GM21737 (cell line): ENCODE data around the gene VWA8.
"Not testable (repeated sequence)": the region's sequence is repeated elsewhere in the genome, so short reads cannot be mapped to it uniquely, and the experiment has no call there.

Source experiments
- ATAC-seq: cut with Tn5 transposase; IDR thresholded peaks from one replicate; pipeline ENCODE4 v1.9.1; 2021; ENCODE audit warnings: mild to moderate bottlenecking, moderate library complexity; ENCODE audit not compliant: unreplicated experiment

VWA8 gene

DNA sequence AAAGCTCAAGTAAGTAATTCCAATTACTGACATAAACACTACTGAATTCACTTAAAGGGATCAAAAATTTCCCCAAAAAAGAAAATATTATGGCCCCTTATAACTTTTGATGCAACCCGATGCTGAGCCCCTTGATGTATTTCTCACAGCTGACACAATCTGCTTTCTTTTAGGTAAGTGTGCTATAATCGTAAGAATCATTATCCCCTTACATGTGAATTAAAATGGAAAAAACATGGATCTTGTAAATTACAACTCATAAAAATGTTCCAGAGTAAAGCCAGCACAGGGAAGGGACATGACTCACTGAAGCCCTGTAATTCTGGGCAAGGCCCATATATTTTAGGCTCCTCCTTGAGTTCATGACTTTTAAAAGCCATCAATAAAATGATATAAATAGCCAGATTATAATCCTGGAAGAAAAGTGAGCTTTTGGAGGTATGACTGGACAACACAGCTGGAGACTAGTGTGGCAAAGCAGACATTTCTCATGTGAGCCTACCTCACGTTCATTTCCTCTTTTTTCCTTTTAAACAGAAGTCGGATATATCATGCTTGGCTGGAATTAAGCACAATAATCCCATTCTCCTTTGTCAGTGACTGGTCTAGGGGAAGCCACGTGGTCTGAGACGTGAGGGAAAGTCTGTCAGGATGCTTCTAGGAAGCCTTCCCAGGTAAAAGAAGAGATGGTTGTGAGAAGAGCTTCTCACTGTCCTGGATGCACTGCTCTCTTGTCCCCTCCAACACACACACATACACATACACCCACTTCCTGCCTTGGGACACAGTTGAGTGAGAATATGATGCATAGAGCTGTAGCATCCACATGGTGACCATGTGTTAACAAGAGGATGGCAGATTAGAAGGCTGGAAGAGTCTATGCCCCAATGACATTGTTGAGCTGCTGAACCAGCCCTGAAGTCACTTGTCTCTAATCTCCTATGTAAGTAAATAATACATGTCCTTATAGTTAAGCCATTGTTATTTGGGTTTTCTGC is 338.2 kb downstream of the VWA8 start:
- no peak for ATAC-seq

DNA sequence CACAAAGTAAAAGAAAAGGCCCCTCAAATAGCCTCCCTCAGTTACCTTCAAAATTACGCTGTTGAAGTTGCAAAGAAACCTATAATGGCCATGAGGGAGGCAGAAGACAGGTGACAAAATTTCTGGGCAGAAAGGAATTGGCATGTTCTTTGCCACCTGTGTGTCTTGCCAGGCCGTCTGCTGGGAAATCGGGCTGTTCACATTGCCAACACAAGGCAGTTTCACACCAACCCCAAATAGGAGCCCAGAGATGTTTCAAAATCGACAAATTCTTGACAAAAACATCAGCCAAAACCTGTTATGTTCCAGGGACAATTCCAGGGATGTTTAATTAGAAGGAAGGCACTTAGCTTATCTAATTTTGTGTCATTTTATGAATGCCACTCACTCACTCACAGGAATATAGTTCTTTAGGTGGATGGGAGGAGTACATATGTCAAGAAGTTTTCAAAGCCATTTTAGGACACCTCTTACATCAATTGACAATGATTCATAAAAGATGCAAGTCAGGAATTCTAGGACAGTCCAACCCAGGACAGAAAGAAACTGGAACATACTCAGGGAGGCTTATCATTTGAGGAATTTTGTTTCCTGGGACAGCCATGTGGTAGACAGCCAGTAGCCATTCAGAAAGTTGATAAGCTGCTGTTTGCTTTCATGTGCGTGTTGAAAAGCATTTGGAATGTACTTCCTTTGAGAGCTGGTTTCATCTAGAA is 339.0 kb downstream of the VWA8 start:
- no peak for ATAC-seq

DNA sequence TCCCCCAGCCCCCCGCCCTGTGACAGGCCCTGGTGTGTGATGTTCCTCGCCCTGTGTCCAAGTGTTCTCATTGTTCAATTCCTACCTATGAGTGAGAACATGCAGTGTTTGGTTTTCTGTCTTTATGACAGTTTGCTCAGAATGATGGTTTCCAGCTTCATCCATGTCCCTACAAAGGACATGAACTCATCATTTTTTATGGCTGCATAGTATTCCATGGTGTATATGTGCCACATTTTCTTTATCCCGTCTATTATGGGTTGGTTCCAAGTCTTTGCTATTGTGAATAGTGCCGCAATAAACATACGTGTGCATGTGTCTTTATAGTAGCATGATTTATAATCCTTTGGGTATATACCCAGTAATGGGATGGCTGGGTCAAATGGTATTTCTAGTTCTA is 343.3 kb downstream of the VWA8 start:
- not testable (repeated sequence) for ATAC-seq

DNA sequence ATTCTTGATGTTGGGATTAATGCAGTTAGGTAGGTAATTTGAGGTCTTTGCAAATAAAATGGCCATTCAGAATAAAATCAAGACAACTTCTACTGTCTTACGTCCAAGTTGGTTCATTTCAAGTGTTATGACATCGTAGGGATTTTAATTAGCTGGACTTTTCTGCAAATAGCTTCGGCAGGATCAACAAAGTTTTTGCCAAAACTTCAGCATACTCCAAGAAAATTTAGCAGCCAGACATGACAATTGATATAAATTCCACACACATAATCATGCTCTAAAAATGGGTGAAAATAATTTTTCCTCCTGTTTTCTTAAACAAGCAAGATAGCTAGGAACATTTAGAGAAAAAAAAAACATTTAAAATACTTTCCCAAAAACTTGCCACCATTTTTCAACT is 344.8 kb downstream of the VWA8 start:
- no peak for ATAC-seq

DNA sequence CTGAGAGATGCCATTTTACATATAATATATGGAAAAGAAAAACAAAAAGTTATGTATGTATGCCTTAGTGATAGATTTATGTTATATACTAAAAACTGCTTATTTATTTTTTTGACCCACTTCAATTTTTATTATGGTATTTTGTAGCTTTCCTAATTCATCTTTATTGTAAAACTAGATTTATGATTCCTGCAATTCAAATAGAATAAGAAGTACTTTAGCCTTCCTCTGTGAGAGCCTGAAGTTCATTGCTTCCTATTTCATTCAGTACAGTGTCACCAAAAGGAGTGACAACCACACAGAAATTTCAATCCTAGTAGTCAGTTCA is 345.4 kb downstream of the VWA8 start:
- no peak for ATAC-seq

DNA sequence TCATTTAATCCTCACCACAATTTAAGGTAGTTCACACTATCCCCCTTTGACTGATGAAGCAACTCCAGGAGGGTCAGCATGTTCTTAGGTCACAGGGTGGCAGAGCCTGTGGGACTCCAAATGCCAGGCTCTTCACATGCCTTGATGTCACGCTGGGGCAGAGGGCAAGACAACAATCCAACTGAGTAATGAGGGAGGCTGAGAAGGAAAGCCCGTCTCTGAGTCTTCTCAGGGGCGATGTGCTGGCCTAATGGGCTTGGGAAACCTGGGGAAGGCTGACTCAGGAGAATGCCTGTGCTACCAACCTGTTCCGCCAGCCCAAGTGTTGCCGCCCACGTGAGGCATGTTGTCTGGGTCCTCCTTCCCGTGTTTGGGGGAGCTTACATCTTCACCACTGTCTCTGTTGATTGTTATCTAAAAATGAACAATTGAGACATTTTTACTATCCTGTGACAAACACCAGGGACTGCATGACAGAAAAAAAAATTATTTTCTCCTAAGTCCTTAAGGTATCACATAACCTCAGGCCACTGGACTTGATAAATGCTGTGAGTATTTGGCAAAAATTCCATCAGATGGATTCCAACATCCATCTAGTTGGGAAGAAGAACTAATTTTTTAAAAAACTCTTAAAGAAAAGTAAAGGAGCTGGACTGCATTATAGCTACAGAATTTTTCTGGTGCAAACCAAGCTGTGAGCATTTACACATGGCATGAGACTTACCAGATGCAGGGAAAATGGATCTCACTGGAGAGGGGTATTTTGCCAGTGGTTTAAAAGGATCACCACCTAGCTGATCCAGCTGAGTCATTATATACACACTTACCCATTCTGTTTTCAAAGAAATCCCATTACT is 346.0 kb downstream of the VWA8 start:
- ATAC-seq, result no peak

DNA sequence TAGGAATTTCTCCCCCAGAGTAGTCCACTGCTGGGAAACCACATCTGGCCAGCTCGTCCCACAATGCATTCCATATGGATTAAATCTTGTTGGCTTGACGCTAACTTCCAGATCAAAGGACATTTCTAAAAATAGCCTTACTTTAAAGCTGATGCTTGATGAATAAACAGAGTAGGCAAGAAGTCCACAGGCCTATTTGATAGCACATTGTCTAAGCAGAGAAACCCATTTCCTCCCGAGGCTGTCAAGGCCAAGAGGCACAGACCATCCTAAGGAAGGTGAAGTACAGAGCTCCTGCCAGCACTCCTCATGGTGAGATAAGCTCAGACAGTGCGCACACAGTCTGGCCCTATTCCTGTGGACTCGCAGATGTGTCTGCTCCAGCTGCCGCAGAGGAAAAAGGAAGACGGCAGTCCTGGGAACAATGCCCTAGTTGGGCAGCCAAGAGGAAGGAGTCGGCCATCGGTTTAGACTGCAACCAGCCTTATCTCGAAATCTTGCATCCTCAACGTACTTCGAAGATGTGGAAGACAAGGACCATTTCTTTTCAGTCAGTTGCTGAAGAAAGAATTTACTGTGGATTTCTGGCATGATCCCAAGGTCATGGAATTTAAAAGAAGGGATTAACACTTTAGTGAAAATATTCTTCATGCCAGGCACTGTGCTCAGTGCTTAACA is 346.8 kb downstream of the VWA8 start:
- ATAC-seq, result no peak

DNA sequence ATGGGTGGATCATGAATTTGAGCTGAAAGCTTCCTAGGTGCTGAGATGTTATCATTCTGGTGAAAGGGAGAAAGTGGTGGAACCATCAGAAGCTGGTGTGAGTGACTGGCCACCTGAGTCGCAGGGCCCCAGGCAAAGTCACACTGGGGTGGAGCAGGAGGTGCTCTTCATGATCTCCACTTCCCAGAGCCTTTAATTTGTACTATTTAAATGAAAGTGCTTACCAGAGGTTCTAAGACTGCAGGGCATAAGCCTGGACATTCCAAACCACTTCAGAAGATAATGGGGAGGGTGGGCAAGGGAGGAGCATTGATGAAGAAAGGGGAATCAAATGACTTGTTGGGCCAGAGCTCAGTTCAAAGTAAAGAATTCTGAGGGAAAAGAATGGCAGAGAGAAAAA is 347.4 kb downstream of the VWA8 start:
- no peak for ATAC-seq

DNA sequence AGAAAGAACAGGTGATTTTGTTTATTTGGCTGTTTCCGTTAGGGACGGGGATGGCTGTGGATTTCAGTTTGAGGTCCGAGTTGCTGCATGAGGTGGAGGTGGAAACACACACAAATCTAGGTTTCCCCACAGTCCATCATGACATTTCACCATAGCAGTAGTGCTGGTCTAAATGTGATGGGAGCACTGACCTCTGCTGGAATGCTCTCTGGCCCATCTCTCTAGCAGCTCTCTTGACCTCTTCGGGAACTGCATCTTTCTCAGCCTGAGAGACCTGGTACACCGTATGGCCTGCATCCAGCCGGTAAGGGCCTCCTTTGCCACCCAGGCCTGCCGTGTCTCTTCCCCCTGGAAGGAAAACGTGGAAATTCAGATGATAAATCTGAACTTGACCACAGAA is 349.5 kb downstream of the VWA8 start:
- no peak for ATAC-seq

DNA sequence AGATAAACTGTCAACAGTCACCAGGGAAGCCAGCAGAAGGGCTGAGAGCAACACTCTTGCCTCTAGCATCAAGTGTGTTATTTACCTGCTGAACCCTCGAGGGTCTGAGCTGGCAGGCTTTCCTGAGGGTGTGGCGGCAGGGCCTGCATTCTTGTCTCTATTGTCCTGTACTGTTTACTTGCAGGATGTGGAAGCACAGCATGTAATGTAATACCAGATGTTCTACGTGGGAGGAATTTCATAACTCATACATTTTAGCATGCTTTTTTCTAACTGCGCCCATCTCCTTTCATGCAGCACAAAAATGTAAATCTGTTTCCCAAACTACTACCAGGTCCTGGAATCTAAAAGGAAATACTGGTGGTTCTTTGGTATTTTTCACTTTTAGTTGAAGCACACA is 350.5 kb downstream of the VWA8 start:
- no peak for ATAC-seq

DNA sequence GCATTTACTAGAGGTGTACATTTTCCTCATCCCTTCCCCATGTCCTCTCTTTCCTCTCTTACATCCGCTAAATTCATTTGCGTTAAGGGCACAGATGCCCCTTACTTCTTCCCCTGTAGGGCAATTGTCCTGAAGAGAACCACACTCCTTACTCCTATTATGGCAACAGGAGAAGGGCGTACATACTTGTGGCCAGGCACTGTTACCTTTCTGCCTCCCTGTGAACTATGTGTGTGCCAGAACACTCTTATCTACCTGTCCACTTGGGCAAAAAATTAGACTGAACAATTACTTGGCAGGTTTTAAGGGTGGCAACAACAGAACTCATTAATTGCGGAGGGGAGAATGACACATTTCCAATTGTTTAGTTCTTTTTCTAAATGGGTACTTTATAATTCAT is 351.1 kb downstream of the VWA8 start:
- no peak for ATAC-seq

DNA sequence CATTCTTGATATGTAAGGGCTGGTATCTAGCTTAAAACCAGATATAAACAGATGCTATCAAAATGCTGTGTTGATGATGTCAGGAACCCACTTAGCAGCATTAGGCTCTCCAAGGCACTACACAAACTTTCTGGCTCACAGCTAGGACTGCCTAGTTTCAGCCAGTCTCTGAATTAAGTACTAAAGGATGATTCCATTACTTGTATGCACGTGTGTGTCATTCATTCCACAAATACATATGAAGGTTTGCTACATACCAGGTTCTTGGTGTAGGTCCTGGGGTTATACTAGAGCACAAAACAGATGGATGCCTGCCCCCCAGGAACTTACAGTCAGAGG is 352.1 kb downstream of the VWA8 start:
- no peak for ATAC-seq

DNA sequence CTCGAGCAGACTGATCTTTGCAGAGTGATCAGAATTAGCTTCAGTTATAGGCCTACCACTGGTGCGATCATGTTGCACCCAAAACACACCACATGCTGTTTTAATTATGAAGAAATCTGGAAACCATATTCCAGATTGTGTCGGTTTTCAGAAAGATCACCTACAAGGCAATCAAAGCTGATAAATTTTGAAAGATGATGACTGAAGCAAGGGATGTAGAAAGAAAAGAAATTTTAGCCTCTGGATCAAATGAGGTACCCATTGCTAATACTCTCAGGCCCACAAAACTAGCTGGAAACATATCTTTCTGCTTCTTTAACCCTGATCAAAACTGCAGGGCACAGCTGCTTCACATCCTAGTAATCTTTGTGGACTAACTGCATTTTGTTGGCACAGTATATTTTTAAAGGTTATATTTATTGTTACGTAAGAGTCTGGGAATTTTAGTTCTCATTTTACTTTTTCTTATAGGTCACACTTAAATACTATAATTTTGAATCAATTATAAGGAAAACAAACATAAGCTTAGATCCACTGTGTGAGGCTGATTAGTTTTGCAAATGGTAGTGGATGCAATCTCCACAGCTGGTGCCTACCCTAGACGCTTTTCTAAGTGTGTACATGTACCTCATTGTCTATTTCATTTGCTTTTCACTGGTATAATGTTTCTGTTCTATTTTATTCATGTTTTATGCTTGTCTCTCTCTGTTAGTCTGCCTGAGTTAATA is 352.6 kb downstream of the VWA8 start:
- ATAC-seq, result no peak

DNA sequence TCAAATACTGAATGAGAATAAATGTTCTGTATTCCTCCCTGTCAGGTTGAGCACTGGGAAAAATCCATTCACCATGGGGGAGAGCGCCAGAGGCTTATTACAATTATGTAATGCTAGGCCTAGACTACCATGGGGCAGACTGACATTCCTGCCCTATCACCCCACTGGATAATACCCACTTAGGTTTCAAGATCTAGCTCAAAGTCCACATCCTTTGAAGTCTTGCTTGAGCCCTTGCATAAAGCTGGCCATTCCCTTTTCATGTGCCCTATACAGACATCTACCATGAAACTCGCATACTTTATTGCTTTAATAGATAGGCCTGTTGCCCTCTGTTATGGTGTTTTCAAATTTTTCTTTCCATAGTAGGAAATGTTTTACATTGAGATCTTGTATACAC is 354.3 kb downstream of the VWA8 start:
- no peak for ATAC-seq

DNA sequence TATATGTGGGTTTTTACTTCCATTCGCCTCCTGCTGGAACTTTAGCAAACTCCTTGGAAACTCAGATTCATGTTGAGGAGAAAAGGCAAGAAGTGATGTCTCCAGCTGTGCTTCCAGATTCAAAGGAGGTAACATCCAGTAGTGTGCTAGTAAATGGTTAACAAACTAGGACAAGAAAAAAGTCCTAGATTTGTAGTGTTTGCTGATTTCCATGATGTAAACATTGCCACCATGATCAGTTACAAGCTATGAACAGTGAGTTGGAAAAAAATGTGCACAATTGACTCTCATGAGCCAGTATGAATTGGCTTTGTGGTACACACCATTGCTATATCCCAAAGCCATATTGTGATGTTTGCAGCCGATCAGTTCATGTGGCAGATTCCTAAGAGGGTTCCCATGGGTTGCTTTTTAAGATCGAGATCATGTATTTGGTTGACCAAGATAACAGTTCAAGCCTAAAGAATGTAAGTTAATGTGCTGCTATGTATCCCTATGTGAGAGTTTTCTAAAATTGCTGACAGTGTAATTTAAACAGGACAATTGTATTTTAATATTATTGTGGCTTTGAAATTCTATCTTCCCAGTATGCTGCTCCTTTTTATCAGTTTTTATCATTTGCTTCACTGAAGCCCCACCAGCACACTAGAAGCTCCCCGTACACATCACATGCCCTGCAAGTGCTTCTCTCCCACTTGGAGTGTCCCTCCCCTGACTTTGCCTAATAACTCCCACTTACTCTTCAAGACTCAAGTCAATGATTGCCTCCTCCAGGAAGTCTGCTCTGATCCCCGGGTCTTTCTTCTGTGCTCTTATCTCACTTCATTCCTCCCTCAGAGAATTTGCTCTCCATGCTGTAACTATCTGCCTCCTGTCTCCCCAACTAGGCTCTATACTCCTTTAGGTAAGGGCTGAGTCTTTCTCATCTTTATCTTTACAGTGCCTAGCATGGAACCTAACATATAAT is 355.3 kb downstream of the VWA8 start:
- no peak for ATAC-seq

DNA sequence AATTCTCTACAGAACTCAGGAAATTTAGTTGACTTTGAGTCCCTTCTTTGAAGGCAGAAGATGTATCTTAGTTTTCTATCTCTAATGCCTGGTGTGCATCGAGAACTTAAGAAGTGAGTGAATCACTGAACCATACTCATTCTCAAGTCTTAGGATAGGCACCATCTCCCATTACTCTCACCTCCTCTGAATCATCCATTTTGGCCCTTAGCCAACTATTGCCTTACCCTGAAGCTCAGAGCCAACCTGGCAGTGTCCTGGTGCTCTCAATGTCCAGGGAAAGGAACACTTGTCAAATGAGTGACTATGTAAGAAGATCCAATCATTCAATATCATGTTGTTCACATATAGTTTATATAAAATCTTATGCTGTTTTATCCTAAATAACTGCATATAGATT is 357.0 kb downstream of the VWA8 start:
- ATAC-seq, result no peak

DNA sequence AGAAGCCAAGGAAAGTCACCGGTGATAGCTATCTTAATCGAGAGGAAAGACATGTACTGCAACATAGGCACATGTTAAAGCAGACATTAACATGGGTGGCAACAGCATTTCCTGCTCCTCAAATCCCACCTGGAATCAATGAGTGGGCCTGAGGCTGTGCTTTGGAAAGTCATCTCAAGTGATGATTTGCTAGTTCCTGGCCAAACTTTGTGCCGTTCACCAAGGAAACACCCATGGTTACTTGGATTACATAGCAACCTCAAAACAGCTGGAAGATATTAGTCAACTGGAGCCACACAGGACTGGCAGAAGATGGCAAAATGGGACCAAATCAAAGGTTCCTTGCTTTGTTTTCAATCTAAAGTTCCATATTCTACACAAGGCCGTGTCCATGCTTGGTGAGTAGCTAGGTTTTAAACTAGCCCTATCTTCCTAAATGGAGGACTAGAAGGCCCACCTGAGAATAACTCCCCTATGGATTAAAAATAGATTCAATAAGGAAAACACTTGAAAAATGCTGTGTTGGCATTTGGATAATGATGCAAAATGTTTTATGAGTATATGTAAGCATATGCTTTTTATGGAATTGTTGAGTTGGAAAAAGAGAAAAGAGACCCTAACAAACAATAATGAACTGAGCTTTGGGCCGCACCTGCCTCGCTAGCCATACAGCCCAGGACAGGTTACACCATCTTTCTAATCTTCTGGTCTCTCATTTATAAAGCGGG is 359.0 kb downstream of the VWA8 start:
- ATAC-seq, result no peak

DNA sequence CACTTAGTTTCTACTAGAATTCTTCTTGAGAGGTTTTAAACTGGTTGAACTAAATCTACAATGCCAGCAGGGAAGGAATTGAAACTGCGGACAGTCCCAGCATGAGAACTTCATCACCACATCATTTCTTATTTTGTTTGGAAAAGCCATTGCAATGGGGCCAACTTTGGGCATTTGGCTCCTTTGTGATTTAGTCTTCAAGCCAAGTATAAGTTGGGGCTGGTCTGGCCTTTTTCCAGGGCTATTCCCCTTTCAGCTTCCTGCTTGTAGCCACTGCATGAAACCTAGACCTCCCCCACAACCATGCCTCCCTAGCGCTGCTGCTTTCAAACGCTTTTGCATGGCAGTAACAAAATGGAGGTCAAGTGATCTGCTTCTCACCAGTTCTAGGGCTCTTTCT is 361.3 kb downstream of the VWA8 start:
- ATAC-seq, result no peak
